CD4-positive, alpha-beta T cell treated with Interferon alpha-2 for 1 hour (primary cell): Measurements from ENCODE around the gene PHTF1.

Experiments
- DNase-seq, 2 donors: peaks; one replicate each; pipeline ENCODE4 v3.0.0-alpha.2; 2020 to 2022

PHTF1 gene

GRCh38 chr1:113663165-113663951, 95.9 kb downstream of the PHTF1 start:
- DNase-seq, result no peak

- DNase-seq, result no peak
Measured at GRCh38 chr1:113662101-113662500, 97.2 kb downstream of the PHTF1 start.

- DNase-seq, result no peak
Measured at GRCh38 chr1:113660088-113660487, 99.2 kb downstream of the PHTF1 start.

GRCh38 chr1:113659556-113659955, 99.7 kb downstream of the PHTF1 start:
- DNase-seq, result no peak

- DNase-seq, result no peak
Measured at GRCh38 chr1:113659035-113659434, 100.3 kb downstream of the PHTF1 start.

DNA sequence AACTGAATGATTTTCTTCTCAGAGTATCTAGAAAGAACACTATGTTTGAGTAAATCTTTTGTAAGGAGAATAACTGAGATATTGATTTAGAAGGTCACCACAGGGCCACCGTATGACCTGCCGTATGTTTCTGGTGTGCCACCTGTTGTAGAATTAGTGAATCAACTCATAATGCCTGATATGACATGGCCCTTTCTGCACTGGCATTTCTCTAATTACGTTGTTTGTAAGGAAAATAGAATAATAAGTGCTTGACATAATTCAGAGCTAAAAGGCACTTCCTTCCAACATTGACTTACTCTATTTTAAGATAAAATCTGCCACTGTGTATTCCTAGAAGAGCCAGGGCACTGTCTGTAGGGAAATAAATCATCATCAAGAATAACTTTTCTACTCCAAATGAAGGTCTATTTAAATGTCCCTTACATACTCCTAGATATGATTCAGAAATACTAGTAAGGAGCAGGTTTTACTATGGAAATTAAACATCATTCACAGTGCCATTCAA, 101.7 kb downstream of the PHTF1 start:
- no peak for DNase-seq

DNA sequence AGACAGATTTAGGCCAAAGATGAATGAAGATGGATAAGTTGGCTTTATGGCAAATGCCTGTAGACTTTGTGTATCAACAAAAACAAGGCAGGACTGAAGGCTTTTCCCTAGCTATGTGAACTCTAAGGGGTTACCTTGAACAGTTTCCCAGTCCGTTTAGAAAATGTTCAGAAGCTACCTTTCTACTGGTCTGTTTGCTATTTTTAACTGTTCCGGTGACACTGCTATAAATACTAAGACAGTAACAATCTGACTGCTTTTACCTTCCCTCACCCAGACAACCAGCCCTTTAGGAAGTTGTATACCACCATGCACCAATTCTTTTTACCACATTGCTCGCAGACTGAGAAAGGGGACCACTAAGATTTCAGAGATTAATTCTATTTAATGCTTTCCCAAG, 102.2 kb downstream of the PHTF1 start:
- DNase-seq, result no peak

DNA sequence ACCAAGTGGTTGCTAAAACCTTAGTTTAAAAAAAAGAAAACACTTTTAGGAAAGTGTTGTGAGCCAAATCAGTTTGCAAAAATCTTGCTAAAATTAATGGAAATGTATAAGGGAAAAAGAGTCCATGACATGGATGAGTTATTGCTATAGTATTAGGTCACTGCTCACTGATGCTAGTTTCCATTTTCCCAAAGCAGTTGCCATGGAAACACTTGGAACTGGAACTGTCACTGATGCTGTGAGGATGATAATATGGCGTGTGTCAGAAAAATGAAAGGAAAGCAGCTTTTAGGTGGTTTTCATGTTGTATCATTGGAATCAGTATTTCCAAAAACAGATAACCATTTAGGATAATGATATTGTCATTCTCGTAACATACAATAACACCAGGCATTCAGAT, 104.4 kb downstream of the PHTF1 start:
- DNase-seq, result no peak

GRCh38 chr1:113653741-113654140, 105.5 kb downstream of the PHTF1 start:
- no peak for DNase-seq

GRCh38 chr1:113652771-113653170, 106.5 kb downstream of the PHTF1 start:
- no peak for DNase-seq

- no peak for DNase-seq
Measured at GRCh38 chr1:113648478-113648877, 110.8 kb downstream of the PHTF1 start.

- no peak for DNase-seq
Measured at GRCh38 chr1:113647164-113647563, 112.1 kb downstream of the PHTF1 start.
